SK-N-SH treated with all-trans-retinoic acid at 6 μM for 48 hours (cell line): ENCODE data around the gene NCK2.

ENCODE experiments used
- ATAC-seq: fragments of 200-7000 bp; cut with Tn5 transposase; 3 replicates; pipeline ENCODE4 v1.9.1; 2020; ENCODE audit warnings: mild to moderate bottlenecking, moderate library complexity
- ARNTL ChIP-seq: fragments of 450-650 bp; formaldehyde crosslinking; IDR thresholded peaks from 2 replicates; pipeline ENCODE4 v1.5.0; 2020; ENCODE audit warnings: low read depth, mild to moderate bottlenecking, moderate library complexity, borderline replicate concordance
- CREB5 ChIP-seq: fragments of 250-450 bp; sonication (Bioruptor Pico); IDR thresholded peaks from 2 replicates; pipeline ENCODE4 v1.5.1; 2020; ENCODE audit warnings: low read depth, mild to moderate bottlenecking, moderate library complexity
- CSRNP3 ChIP-seq: fragments of 250-450 bp; sonication (Bioruptor Pico); IDR thresholded peaks from 2 replicates; pipeline ENCODE4 v1.5.1; 2021; ENCODE audit warnings: mild to moderate bottlenecking, moderate library complexity
- GLIS3 ChIP-seq: fragments of 250-450 bp; sonication (Bioruptor Pico); IDR thresholded peaks from 2 replicates; pipeline ENCODE4 v1.5.0; 2020; ENCODE audit warnings: mild to moderate bottlenecking, moderate library complexity
- ISL1 ChIP-seq: fragments of 250-450 bp; sonication (Bioruptor Pico); IDR thresholded peaks from 2 replicates; pipeline ENCODE4 v2.1.2; 2022; ENCODE audit warnings: mild to moderate bottlenecking, moderate library complexity
- OSR1 ChIP-seq: fragments of 250-450 bp; sonication (Bioruptor Pico); IDR thresholded peaks from 2 replicates; pipeline ENCODE4 v1.8.0; 2022; ENCODE audit warnings: moderate library complexity, mild to moderate bottlenecking, inconsistent platforms
- PATZ1 ChIP-seq: fragments of 250-450 bp; sonication (Bioruptor Pico); IDR thresholded peaks from 2 replicates; pipeline ENCODE4 v1.8.0; 2020; ENCODE audit warnings: mild to moderate bottlenecking, moderate library complexity, borderline replicate concordance
- POU6F1 ChIP-seq: fragments of 250-450 bp; sonication (Bioruptor Pico); IDR thresholded peaks from 2 replicates; pipeline ENCODE4 v1.8.0; 2021; ENCODE audit warnings: low read depth, mild to moderate bottlenecking, moderate library complexity, borderline replicate concordance
- RARB ChIP-seq: fragments of 250-450 bp; sonication (Bioruptor Pico); IDR thresholded peaks from 2 replicates; pipeline ENCODE4 v1.8.0; 2021; ENCODE audit warnings: mild to moderate bottlenecking, moderate library complexity
- SNAI2 ChIP-seq: fragments of 250-450 bp; sonication (Bioruptor Pico); IDR thresholded peaks from 2 replicates; pipeline ENCODE4 v1.5.0; 2020; ENCODE audit warnings: mild to moderate bottlenecking, moderate library complexity
- TOX ChIP-seq: fragments of 250-450 bp; sonication (Bioruptor Pico); IDR thresholded peaks from 2 replicates; pipeline ENCODE4 v1.8.0; 2021; ENCODE audit warnings: mild to moderate bottlenecking, moderate library complexity, borderline replicate concordance
- TSHZ2 ChIP-seq: fragments of 250-450 bp; sonication (Bioruptor Pico); IDR thresholded peaks from 2 replicates; pipeline ENCODE4 v1.5.0; 2020; ENCODE audit warnings: mild to moderate bottlenecking, moderate library complexity
- ZC3H10 ChIP-seq: fragments of 250-450 bp; sonication (Bioruptor Pico); IDR thresholded peaks from 2 replicates; pipeline ENCODE4 v1.5.1; 2021; ENCODE audit warnings: mild to moderate bottlenecking, moderate library complexity
- ZFP3 ChIP-seq: fragments of 250-450 bp; sonication (Bioruptor Pico); IDR thresholded peaks from 2 replicates; pipeline ENCODE4 v1.5.0; 2020; ENCODE audit warnings: mild to moderate bottlenecking, moderate library complexity
- ZFP30 ChIP-seq: fragments of 450-650 bp; formaldehyde crosslinking; IDR thresholded peaks from 2 replicates; pipeline ENCODE4 v1.5.0; 2022; ENCODE audit warnings: mild to moderate bottlenecking, moderate library complexity
- ZNF565 ChIP-seq: fragments of 450-650 bp; formaldehyde crosslinking; conservative IDR thresholded peaks from 2 replicates; pipeline ENCODE4 v1.5.0; 2020; ENCODE audit warnings: low read depth, mild to moderate bottlenecking, moderate library complexity
- ZNF70 ChIP-seq: fragments of 450-650 bp; formaldehyde crosslinking; IDR thresholded peaks from 2 replicates; pipeline ENCODE4 v1.5.0; 2020; ENCODE audit warnings: mild to moderate bottlenecking, moderate library complexity
- ZNF8 ChIP-seq: fragments of 450-650 bp; formaldehyde crosslinking; IDR thresholded peaks from 2 replicates; pipeline ENCODE4 v1.5.0; 2020; ENCODE audit warnings: mild to moderate bottlenecking, moderate library complexity

The NCK2 gene

GRCh38 chr2:105791229-105791628 lies 46.5 kb downstream of the NCK2 start (continued):
- no peak for TF ChIP-seq CREB5 (CRISPR knock-in tag)
- no peak for TF ChIP-seq ZNF565
- TF ChIP-seq RARB (CRISPR knock-in tag): no peak
- TF ChIP-seq CSRNP3 (CRISPR knock-in tag): no peak
- no peak for TF ChIP-seq ARNTL (CRISPR knock-in tag)

GRCh38 chr2:105792561-105792960 lies 47.8 kb downstream of the NCK2 start:
- ATAC-seq: no peak
- TF ChIP-seq POU6F1 (CRISPR knock-in tag): no peak
- TF ChIP-seq TSHZ2 (CRISPR knock-in tag): no peak
- no peak for TF ChIP-seq ZNF565
- no peak for TF ChIP-seq ZFP30
- no peak for TF ChIP-seq ARNTL (CRISPR knock-in tag)
- TF ChIP-seq PATZ1 (CRISPR knock-in tag): no peak
- no peak for TF ChIP-seq ISL1 (CRISPR knock-in tag)
- no peak for TF ChIP-seq ZC3H10
- TF ChIP-seq, all 23 proteins: peak for 0

GRCh38 chr2:105793196-105793975 lies 48.7 kb downstream of the NCK2 start:
- TF ChIP-seq TOX: no peak
- no peak for TF ChIP-seq ZFP3 (CRISPR knock-in tag)
- TF ChIP-seq ISL1 (CRISPR knock-in tag): no peak
- TF ChIP-seq RARB (CRISPR knock-in tag): no peak
- TF ChIP-seq, all 23 proteins: peak for 0
- ATAC-seq: no peak

GRCh38 chr2:105794926-105795574 lies 50.3 kb downstream of the NCK2 start:
- no peak for ATAC-seq
- no peak for TF ChIP-seq SNAI2 (CRISPR knock-in tag)
- TF ChIP-seq OSR1: no peak
- no peak for TF ChIP-seq ZC3H10
- no peak for TF ChIP-seq ZNF8 (CRISPR knock-in tag)
- no peak for TF ChIP-seq TSHZ2 (CRISPR knock-in tag)
- TF ChIP-seq ARNTL (CRISPR knock-in tag): no peak
- no peak for TF ChIP-seq ZFP30
- no peak for TF ChIP-seq PATZ1 (CRISPR knock-in tag)
- TF ChIP-seq GLIS3 (CRISPR knock-in tag): no peak
- TF ChIP-seq ZNF70 (CRISPR knock-in tag): no peak
- TF ChIP-seq ZFP3 (CRISPR knock-in tag): no peak
